Measurements from ENCODE around the gene ASIC2.

GRCh38 chr17:33267851-33268548, 25.1 kb downstream of the ASIC2 start:
- TF ChIP-seq FOXM1 (IDR thresholded peaks at IDR 0.05; ENCODE audit: borderline replicate concordance) (no peak), SUZ12 (IDR thresholded peaks at IDR 0.05) (no peak), FOXA1 (IDR thresholded peaks at IDR 0.05) (no peak), SP1 (IDR thresholded peaks at IDR 0.05) (no peak)

Measured in HEK293T (cell line).